HCT116 (cell line): ENCODE measurements around the gene MAPRE2. TPM values are rescaled to one million over a fixed set of nuclear protein-coding genes. Genes with fewer than 3 reads are reported as not detected.

ENCODE experiments used
- ATAC-seq: fragments of 200-7000 bp; cut with Tn5 transposase; 2 replicates; pipeline ENCODE4 v1.9.1; 2020; ENCODE audit warnings: mild to moderate bottlenecking, moderate library complexity
- BruUV-seq: library from RNA; stranded (reverse); fragments of 400-500 nt; replicated peaks from 2 replicates; lab custom pipeline; 2021; lab: Mats Ljungman, UMichigan
- CTCF ChIA-PET: fragments of 300-600 bp; sonication (Branson Sonifier 250); formaldehyde crosslinking; loops from one replicate; lab custom pipeline; 2021; ENCODE audit warnings: antibody characterized with exemption; lab: Charles Lee
- POLR2A ChIA-PET: fragments of 300-600, 350-600 bp; sonication (Branson Sonifier 250); formaldehyde crosslinking; loops from one replicate; lab custom pipeline; 2021; ENCODE audit warnings: antibody characterized with exemption; lab: Charles Lee
- RAD21 ChIA-PET, 2 experiments: fragments of 300-600 bp; sonication (Branson Sonifier 250); formaldehyde crosslinking; loops; one replicate each; lab custom pipeline; 2023; ENCODE audit warnings: low total read pairs in 2 of 2; ENCODE audit not compliant: uncharacterized antibody in 2 of 2, unreplicated experiment in 2 of 2, low non-redundant PET in 1 of 2; lab: Charles Lee
- DNase-seq: peaks from one replicate; pipeline ENCODE4 v3.0.0-alpha.2; 2010; ENCODE audit warnings: low read depth, low spot score
- H2AFZ ChIP-seq: fragments of 200-600 bp; shearing (Covaris generic), sonication (generic); 2 replicates; pipeline ENCODE4 v1.6.1; 2017; ENCODE audit warnings: low read depth, mixed run types, mixed read lengths, antibody characterized with exemption, low read length; ENCODE audit not compliant: poor library complexity, severe bottlenecking
- H3K27ac ChIP-seq: 2 replicates; pipeline ENCODE4 v1.5.1; 2012; ENCODE audit warnings: low read depth, low read length
- H3K27me3 ChIP-seq: fragments of 200-600 bp; sonication (generic); 2 replicates; pipeline ENCODE4 v1.6.1; 2016; ENCODE audit warnings: mixed run types, low read length, mixed read lengths; ENCODE audit not compliant: insufficient read depth
- H3K36me3 ChIP-seq, 2 experiments: fragments of 200-500 bp in 1 of 2; fragments of 200-600 bp in 1 of 2; sonication (Bioruptor generic) in 1 of 2; sonication (generic) in 1 of 2; 2 replicates each; pipeline versions ENCODE4 v1.5.1 to v1.6.1; 2014 to 2016; ENCODE audit warnings: low read length in 2 of 2, inconsistent platforms in 1 of 2, mixed read lengths in 1 of 2, mixed run types in 1 of 2; ENCODE audit not compliant: insufficient read depth in 2 of 2, control insufficient read depth in 1 of 2
- H3K4me1 ChIP-seq, 2 experiments: fragments of 200-600 bp in 1 of 2; sonication (generic) in 1 of 2; 2 replicates each; pipeline versions ENCODE4 v1.5.1 to v1.6.1; 2012 to 2017; ENCODE audit warnings: low read length in 2 of 2, inconsistent platforms in 1 of 2, mild to moderate bottlenecking in 1 of 2, mixed read lengths in 1 of 2, mixed run types in 1 of 2, moderate library complexity in 1 of 2; ENCODE audit not compliant: insufficient read depth in 2 of 2, control insufficient read depth in 1 of 2
- H3K4me2 ChIP-seq: fragments of 200-600 bp; sonication (generic); 2 replicates; pipeline ENCODE4 v1.6.1; 2017; ENCODE audit warnings: mixed run types, low read length, mixed read lengths
- H3K4me3 ChIP-seq, 2 experiments: fragments of 200-600 bp in 1 of 2; sonication (generic) in 1 of 2; replicated peaks in 1 of 2; 2 replicates each; pipeline ENCODE4 v1.5.1; 2011 to 2016; ENCODE audit warnings: low read length in 2 of 2, control low read depth in 1 of 2, low read depth in 1 of 2, mild to moderate bottlenecking in 1 of 2, mixed read lengths in 1 of 2, mixed run types in 1 of 2
- H3K79me2 ChIP-seq: fragments of 200-600 bp; sonication (generic); 2 replicates; pipeline ENCODE4 v1.6.1; 2017; ENCODE audit warnings: mild to moderate bottlenecking, mixed run types, low read length, moderate library complexity, mixed read lengths; ENCODE audit not compliant: insufficient read depth
- H3K9ac ChIP-seq: fragments of 200-600 bp; sonication (generic); 2 replicates; pipeline ENCODE4 v1.6.1; 2016; ENCODE audit warnings: low read length, mixed read lengths
- H3K9me2 ChIP-seq: fragments of 200-600 bp; sonication (generic), shearing (Covaris generic); 2 replicates; pipeline ENCODE4 v1.6.1; 2017; ENCODE audit warnings: mixed run types, mild to moderate bottlenecking, moderate library complexity; ENCODE audit not compliant: insufficient read depth
- H3K9me3 ChIP-seq, 2 experiments: fragments of 200-500 bp in 1 of 2; fragments of 200-600 bp in 1 of 2; sonication (Bioruptor generic) in 1 of 2; sonication (generic) in 1 of 2; 2 replicates each; pipeline ENCODE4 v1.6.1; 2014 to 2017; ENCODE audit warnings: low read length in 2 of 2, mixed read lengths in 2 of 2, inconsistent platforms in 1 of 2, low read depth in 1 of 2, mild to moderate bottlenecking in 1 of 2, mixed run types in 1 of 2, moderate library complexity in 1 of 2; ENCODE audit not compliant: control insufficient read depth in 1 of 2, insufficient read depth in 1 of 2
- H4K20me1 ChIP-seq: fragments of 200-600 bp; sonication (generic), shearing (Covaris generic); 2 replicates; pipeline ENCODE4 v1.6.1; 2017; ENCODE audit warnings: mixed run types, mild to moderate bottlenecking, moderate library complexity; ENCODE audit not compliant: insufficient read depth
- CBX3 ChIP-seq: IDR thresholded peaks from 2 replicates; pipeline ENCODE4 v1.6.1; 2012; ENCODE audit warnings: low read depth
- CEBPB ChIP-seq: IDR thresholded peaks from 2 replicates; pipeline ENCODE4 v1.6.1; 2012; ENCODE audit warnings: low read depth
- EGR1 ChIP-seq: IDR thresholded peaks from 2 replicates; pipeline ENCODE4 v1.6.1; 2012; ENCODE audit warnings: low read depth
- ELF1 ChIP-seq: IDR thresholded peaks from 2 replicates; pipeline ENCODE4 v1.6.1; 2012; ENCODE audit warnings: low read depth, borderline replicate concordance
- EZH2 ChIP-seq: fragments of 200-600 bp; sonication (generic); IDR thresholded peaks from 2 replicates; pipeline ENCODE4 v1.6.1; 2017; ENCODE audit warnings: antibody characterized with exemption, mixed run types
- EZH2phosphoT487 ChIP-seq: fragments of 200-600 bp; IDR thresholded peaks from 2 replicates; pipeline ENCODE4 v1.6.1; 2018; ENCODE audit warnings: antibody characterized with exemption, borderline replicate concordance
- FOSL1 ChIP-seq: IDR thresholded peaks from 2 replicates; pipeline ENCODE4 v1.6.1; 2012; ENCODE audit warnings: low read depth
- JUND ChIP-seq: IDR thresholded peaks from 2 replicates; pipeline ENCODE4 v1.6.1; 2012
- POLR2A ChIP-seq: IDR thresholded peaks from 2 replicates; pipeline ENCODE4 v1.7.0; 2011; ENCODE audit warnings: borderline replicate concordance; ENCODE audit not compliant: insufficient read depth, insufficient read length; ENCODE audit errors: extremely low read depth
- SIN3A ChIP-seq: IDR thresholded peaks from 2 replicates; pipeline ENCODE4 v1.6.1; 2012; ENCODE audit warnings: low read depth
- SP1 ChIP-seq: IDR thresholded peaks from 2 replicates; pipeline ENCODE4 v1.6.1; 2012; ENCODE audit warnings: low read depth
- YY1 ChIP-seq: IDR thresholded peaks from 2 replicates; pipeline ENCODE4 v1.6.1; 2011; ENCODE audit warnings: low read length, low read depth, moderate library complexity, mild to moderate bottlenecking; ENCODE audit not compliant: insufficient replicate concordance; ENCODE audit errors: extremely low read depth
- ZFX ChIP-seq: fragments of 450-650 bp; IDR thresholded peaks from 2 replicates; pipeline ENCODE4 v1.6.1; 2017
- ZNF274 ChIP-seq: fragments of 200-500 bp; sonication (Bioruptor generic); IDR thresholded peaks from 2 replicates; pipeline ENCODE4 v1.6.1; 2014; ENCODE audit warnings: mild to moderate bottlenecking, low read depth, low read length, inconsistent platforms
- intact Hi-C: fragments of 100-400 bp; cut with micrococcal nuclease; formaldehyde crosslinking; loops from 2 replicates; pipeline ENCODE4 v1.10.0; 2022
- total RNA-seq: library from RNA; stranded (reverse); gene quantifications from one replicate; pipeline ENCODE4 v1.2.1, GENCODE V29; 2021; ENCODE audit not compliant: unreplicated experiment
- TF ChIP-seq, protein P1 (sequence below): IDR thresholded peaks from 2 replicates; pipeline ENCODE4 v1.6.1; 2012
- TF ChIP-seq, protein P2 (sequence below): IDR thresholded peaks from 2 replicates; pipeline ENCODE4 v1.6.1; 2011; ENCODE audit warnings: mild to moderate bottlenecking, low read length, moderate library complexity; ENCODE audit not compliant: insufficient replicate concordance; ENCODE audit errors: extremely low read depth
- TF ChIP-seq, protein P3 (sequence below): IDR thresholded peaks from 2 replicates; pipeline ENCODE4 v1.6.1; 2012

Gene MAPRE2
- total RNA-seq, 1 experiment from 2014 or later = 17.2 TPM

DNA sequence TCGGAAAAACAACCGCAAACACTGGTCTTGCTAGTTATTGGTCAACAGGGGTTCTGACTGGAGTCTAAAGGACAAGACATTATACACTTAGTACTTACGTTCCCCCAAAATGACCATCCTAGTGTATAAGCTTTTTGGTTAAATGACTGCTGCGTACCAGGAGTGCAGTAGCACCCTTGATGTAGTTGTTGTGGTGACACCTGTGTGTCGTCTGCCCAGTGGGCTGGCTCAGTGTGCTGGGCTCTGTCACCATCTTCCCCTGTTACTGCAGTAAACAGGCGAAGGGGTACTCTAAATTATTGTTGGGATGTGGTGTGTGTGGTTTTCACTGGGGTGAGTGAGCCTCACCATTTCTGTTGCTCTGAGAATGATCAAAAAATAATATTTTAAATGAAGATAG is 76.2 kb downstream of the MAPRE2 start:
- Histone ChIP-seq H3K79me2 (no peaks in the 10 kb centered on the region), H3K27ac (no peak overlapping the region), H3K9ac (no peak overlapping the region), H3K4me3 (no peak overlapping the region), H3K4me1 (no peaks in the 10 kb centered on the region), H4K20me1 (no peaks in the 10 kb centered on the region), H3K36me3 (no peaks in the 10 kb centered on the region), H2AFZ (no peak overlapping the region), H3K27me3 (no peaks in the 10 kb centered on the region), H3K9me3 (no peaks in the 10 kb centered on the region), H3K4me2 (no peak overlapping the region), H3K9me2 (no peaks in the 10 kb centered on the region)
- ATAC-seq (no peak), DNase-seq (no peak)
- BruUV-seq = no TSS peak
- POLR2A ChIA-PET = no interaction called here
- RAD21 ChIA-PET = no interaction called here
- CTCF ChIA-PET = no interaction called here
- intact Hi-C loops = no loop called here
- TF ChIP-seq, protein P1, sequence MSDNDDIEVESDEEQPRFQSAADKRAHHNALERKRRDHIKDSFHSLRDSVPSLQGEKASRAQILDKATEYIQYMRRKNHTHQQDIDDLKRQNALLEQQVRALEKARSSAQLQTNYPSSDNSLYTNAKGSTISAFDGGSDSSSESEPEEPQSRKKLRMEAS = no peak

DNA sequence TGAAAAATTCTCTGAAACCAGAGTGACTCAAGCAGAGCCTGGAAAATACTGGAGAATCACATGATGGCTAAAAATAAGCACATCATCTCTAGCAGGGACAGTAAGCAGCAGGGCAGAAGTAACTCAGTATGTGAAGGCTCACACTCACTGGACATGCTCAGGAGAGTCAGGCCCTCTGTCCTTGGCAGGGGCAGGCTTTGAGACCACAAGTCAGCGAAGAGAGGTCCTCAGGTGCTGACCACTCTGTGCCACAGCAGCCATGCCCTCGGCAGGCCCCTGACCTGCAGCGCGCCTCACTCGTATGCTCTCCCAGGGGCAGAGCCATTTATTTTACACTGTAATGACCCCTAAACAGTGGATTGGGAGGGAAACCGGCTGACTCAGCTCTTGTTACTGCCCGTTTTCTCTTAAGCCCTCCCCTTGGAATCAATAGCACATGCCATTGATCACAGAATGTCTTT is 76.8 kb downstream of the MAPRE2 start:
- RAD21 ChIA-PET = no interaction called here
- CTCF ChIA-PET = no interaction called here

More for the DNA sequence above, 76.8 kb downstream of the MAPRE2 start:
- ATAC-seq (no peak), DNase-seq (no peak)
- no TSS peak for BruUV-seq
- Histone ChIP-seq H3K4me1 (no peaks in the 10 kb centered on the region), H3K9me3 (no peaks in the 10 kb centered on the region), H3K36me3 (no peaks in the 10 kb centered on the region), H3K9ac (no peak overlapping the region), H3K27me3 (no peaks in the 10 kb centered on the region), H3K79me2 (no peaks in the 10 kb centered on the region), H4K20me1 (no peaks in the 10 kb centered on the region), H3K9me2 (no peaks in the 10 kb centered on the region), H3K4me3 (no peak overlapping the region), H3K27ac (no peak overlapping the region), H3K4me2 (no peak overlapping the region), H2AFZ (no peak overlapping the region)
- intact Hi-C loops = no loop called here
- TF ChIP-seq, protein P2, sequence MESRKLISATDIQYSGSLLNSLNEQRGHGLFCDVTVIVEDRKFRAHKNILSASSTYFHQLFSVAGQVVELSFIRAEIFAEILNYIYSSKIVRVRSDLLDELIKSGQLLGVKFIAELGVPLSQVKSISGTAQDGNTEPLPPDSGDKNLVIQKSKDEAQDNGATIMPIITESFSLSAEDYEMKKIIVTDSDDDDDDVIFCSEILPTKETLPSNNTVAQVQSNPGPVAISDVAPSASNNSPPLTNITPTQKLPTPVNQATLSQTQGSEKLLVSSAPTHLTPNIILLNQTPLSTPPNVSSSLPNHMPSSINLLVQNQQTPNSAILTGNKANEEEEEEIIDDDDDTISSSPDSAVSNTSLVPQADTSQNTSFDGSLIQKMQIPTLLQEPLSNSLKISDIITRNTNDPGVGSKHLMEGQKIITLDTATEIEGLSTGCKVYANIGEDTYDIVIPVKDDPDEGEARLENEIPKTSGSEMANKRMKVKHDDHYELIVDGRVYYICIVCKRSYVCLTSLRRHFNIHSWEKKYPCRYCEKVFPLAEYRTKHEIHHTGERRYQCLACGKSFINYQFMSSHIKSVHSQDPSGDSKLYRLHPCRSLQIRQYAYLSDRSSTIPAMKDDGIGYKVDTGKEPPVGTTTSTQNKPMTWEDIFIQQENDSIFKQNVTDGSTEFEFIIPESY = no peak
- TF ChIP-seq CEBPB (no peak), SP1 (no peak), EZH2 (no peak), ZNF274 (no peak), EGR1 (no peak), EZH2phosphoT487 (no peak), CBX3 (no peak), JUND (no peak), SIN3A (no peak), FOSL1 (no peak), ZFX (no peak), YY1 (no peak), POLR2A (no peak), ELF1 (no peak)
- TF ChIP-seq, protein P1 = no peak
- TF ChIP-seq, protein P3, sequence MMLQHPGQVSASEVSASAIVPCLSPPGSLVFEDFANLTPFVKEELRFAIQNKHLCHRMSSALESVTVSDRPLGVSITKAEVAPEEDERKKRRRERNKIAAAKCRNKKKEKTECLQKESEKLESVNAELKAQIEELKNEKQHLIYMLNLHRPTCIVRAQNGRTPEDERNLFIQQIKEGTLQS = no peak
- POLR2A ChIA-PET = no interaction called here
